KOPT-K1 (cell line): Measurements from ENCODE around the gene SPECC1.
"Not testable (repeated sequence)": the region's sequence is repeated elsewhere in the genome, so short reads cannot be mapped to it uniquely, and the experiment has no call there.

Experiments used
- H3K27ac ChIP-seq: fragments of 200-600 bp; sonication (generic); 2 replicates; pipeline ENCODE4 v1.5.1; 2016; ENCODE audit warnings: antibody characterized with exemption, mild to moderate bottlenecking, low read depth, low read length; ENCODE audit not compliant: poor library complexity, severe bottlenecking
- H3K36me3 ChIP-seq: fragments of 200-600 bp; sonication (generic); 2 replicates; pipeline ENCODE4 v1.5.1; 2017; ENCODE audit warnings: antibody characterized with exemption, mild to moderate bottlenecking, low read length, moderate library complexity; ENCODE audit not compliant: insufficient read depth
- H3K9me3 ChIP-seq: fragments of 200-600 bp; sonication (generic); 2 replicates; pipeline ENCODE4 v1.5.1; 2017; ENCODE audit warnings: antibody characterized with exemption, low read length, mild to moderate bottlenecking; ENCODE audit not compliant: insufficient read depth, poor library complexity, severe bottlenecking

The SPECC1 gene, protein sequence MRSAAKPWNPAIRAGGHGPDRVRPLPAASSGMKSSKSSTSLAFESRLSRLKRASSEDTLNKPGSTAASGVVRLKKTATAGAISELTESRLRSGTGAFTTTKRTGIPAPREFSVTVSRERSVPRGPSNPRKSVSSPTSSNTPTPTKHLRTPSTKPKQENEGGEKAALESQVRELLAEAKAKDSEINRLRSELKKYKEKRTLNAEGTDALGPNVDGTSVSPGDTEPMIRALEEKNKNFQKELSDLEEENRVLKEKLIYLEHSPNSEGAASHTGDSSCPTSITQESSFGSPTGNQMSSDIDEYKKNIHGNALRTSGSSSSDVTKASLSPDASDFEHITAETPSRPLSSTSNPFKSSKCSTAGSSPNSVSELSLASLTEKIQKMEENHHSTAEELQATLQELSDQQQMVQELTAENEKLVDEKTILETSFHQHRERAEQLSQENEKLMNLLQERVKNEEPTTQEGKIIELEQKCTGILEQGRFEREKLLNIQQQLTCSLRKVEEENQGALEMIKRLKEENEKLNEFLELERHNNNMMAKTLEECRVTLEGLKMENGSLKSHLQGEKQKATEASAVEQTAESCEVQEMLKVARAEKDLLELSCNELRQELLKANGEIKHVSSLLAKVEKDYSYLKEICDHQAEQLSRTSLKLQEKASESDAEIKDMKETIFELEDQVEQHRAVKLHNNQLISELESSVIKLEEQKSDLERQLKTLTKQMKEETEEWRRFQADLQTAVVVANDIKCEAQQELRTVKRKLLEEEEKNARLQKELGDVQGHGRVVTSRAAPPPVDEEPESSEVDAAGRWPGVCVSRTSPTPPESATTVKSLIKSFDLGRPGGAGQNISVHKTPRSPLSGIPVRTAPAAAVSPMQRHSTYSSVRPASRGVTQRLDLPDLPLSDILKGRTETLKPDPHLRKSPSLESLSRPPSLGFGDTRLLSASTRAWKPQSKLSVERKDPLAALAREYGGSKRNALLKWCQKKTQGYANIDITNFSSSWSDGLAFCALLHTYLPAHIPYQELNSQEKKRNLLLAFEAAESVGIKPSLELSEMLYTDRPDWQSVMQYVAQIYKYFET

DNA sequence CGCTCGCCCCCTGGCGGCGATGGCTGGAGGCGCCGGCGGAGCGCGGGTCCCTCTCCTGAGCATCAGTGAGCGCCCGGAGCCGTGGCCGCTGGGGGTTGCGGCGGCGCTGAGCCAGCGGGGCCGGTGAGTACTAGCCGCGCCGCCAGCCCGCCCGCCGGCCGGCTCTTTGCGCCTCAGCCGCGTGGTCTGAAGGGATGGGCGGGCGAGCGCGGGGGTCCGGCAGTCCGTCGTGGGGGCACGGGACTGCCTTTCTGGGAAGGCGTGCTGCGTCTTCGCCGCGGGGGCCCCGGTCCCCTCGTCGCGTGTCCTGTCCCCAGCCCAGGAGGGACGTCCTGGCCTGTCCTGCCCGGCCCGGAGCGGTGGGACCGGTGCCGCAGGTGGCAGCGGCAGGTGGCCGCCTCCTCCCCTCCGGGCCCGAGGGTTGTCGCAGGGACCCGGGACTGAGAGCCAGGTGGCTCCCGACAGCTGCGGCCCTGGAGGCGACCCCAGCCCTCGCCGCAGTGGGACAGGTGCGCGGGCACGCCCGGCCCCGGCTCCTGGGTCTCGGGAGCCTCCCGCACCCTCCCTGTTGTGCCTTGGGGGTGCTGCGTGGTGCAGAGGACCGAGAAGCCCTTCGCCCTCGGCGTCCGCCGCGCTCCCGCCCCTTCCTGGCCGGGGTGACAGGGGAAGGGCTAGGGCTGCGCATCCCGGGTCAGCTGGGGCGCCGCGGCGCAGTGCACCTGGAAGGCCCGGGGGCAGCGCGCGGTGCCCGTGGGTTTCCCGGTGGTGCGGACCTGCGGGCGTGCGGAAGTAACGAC, at the start of gene SPECC1:
TSS of gene SPECC1 (plus strand) at position 58 of the 797 bp plus-strand sequence. CDS start 87,293 bp downstream, outside the sequence.
- H3K36me3 ChIP-seq = no peaks in the 10 kb centered on the region
- H3K9me3 ChIP-seq = no peaks in the 10 kb centered on the region
- no peak within 1 kb of the TSS for H3K27ac ChIP-seq

DNA sequence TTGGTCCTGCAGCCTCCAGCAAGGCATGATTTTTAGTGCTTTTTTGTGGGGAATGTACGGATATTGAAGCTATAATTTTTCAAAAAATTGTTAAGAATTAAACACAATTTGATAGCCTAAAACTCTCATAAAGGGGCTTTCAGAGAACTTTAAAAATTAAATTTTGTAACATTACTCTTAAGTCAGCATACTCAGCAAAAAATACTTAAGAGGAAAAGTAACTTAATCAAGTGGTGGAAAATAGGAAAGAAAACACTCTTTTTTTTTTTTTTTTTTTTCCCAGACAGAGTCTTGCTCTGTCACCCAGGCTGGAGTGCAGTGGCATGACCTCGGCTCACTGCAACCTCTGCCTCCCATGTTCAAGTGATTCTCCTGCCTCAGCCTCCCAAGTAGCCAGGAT, 46.2 kb upstream of the SPECC1 start:
- H3K36me3 ChIP-seq = peaks cover 96% of the 10 kb centered on the region
- not testable (repeated sequence) for H3K27ac ChIP-seq, H3K9me3 ChIP-seq

- no peaks in the 10 kb centered on the region for H3K9me3 ChIP-seq
- H3K36me3 ChIP-seq = peaks cover 77% of the 10 kb centered on the region
- H3K27ac ChIP-seq = no peak overlapping the region
Measured at GRCh38 chr17:19973156-19973555, 36.0 kb upstream of the SPECC1 start.

DNA sequence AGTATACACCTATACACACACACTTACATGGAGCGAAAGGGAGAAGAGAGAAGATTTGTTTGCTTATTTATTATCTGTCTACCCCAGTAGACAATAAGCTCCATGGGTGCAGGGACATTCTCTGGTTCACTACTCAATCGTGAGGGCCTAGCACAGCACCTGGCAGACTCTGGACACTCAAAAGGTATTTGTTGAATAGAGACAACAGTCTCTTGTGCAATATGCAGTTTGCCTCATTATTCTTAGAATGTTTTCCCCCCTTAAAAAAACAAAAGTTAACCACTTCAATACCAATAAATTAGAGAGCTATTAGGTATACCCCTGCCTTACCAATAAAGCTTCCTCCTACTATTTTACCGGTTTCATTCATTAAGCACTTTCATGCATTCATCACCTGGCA, 33.6 kb upstream of the SPECC1 start:
- no peaks in the 10 kb centered on the region for H3K9me3 ChIP-seq
- H3K36me3 ChIP-seq = peaks cover 53% of the 10 kb centered on the region
- H3K27ac ChIP-seq = no peak overlapping the region

DNA sequence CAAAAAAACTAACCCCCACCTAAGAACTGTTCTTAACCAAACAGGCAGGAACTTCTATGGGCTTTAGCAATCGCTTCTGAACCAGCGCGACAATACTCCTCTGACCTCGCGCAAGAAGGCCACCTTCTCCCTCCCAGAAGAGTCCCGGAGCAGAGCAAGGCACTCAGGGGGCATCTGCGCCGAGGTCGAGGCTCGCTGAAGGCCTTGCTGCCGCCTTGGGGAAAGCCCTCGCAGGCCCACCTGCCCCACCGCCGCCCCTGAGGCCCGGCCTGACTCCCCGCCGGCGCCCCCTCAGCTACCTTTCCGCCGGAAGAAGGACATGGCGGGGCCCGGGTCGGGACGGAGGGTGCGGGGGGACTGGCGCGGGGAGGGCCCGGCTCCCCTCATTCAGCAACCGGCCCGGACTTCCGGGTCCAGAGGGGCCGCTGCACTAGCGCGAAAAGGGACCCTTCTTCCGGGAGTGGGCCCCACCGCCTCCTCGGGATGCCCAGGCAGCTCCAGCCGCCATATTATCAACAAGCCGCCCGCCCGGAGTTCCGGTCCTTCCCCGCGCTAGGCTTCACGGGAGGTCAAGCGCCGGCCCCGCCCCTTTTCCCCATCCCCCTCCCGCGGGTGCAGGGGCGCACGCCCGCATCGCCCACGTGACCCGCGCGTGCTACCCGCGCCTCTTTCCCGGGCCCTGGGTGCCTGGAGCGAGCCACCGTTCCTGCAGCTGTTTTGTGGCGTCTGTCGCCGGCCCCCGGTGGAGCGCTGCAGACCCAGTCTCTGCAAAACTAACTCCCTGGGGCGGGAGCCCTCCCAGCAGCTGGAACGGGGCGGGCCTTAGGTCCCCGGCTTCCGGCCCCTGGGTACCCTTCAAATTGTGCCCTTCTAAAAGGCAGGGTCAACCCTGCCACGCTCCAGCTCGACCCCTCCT, 31.6 kb upstream of the SPECC1 start, which contains the start of gene AKAP10:
TSS of gene AKAP10 (minus strand) at position 536 of the 916 bp plus-strand sequence. CDS start at position 387, 149 bp downstream.
- H3K9me3 ChIP-seq = no peaks in the 10 kb centered on the region
- peaks cover 35% of the 10 kb centered on the region for H3K36me3 ChIP-seq
- peak within 1 kb of the TSS; percentile 89 for H3K27ac ChIP-seq

DNA sequence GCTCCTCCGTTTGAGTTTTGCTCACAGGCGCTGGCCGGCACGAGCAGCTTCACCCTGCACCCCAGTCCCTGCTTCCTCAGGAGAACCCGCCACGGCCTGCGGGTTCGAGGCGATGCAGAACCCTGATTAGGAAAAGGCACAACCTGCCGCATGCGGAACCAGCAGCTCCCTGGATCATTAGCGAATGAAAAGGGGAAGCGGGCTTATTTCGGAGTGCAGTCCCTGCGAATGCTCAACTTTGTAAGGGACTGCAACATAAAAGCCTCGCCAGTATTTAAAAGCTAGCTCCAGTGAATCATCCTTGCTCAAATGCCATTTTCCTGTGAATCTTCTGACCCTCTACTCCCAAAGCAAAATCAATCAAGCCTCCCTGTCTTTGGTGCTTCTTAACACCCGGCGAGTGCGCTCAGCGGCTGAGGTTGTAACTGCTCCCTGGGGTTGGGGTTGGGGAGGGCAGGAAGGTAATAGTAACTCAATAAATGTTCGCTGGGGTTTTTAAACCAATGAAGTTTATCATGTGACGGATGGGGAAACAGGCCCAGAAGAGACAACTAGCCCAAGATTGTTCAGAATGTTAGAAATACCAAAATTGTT, 30.9 kb upstream of the SPECC1 start:
- no peaks in the 10 kb centered on the region for H3K9me3 ChIP-seq
- peak overlapping the region; percentile 89 for H3K27ac ChIP-seq
- peaks cover 27% of the 10 kb centered on the region for H3K36me3 ChIP-seq

DNA sequence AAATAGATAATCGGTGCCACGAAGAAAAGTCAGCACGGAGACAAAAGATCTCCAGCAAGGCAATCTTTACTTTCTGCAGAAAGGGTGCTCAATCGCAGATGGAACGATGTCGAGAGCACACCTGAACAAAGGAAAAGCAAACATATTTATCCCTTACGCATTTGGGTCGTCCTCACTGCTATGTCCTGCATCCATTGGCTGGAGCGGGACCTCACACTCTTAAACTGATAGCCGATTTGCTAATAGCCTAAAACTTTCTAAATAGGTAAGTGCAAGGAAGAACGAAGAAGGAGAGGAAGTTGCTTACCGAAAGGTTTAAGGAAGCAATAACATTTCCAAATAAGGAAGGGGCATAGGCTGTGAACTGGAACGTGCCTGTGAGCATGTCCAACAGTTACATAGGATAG, 30.4 kb upstream of the SPECC1 start:
- peaks cover 22% of the 10 kb centered on the region; the same call in 1 of the 2 replicates for H3K36me3 ChIP-seq

DNA sequence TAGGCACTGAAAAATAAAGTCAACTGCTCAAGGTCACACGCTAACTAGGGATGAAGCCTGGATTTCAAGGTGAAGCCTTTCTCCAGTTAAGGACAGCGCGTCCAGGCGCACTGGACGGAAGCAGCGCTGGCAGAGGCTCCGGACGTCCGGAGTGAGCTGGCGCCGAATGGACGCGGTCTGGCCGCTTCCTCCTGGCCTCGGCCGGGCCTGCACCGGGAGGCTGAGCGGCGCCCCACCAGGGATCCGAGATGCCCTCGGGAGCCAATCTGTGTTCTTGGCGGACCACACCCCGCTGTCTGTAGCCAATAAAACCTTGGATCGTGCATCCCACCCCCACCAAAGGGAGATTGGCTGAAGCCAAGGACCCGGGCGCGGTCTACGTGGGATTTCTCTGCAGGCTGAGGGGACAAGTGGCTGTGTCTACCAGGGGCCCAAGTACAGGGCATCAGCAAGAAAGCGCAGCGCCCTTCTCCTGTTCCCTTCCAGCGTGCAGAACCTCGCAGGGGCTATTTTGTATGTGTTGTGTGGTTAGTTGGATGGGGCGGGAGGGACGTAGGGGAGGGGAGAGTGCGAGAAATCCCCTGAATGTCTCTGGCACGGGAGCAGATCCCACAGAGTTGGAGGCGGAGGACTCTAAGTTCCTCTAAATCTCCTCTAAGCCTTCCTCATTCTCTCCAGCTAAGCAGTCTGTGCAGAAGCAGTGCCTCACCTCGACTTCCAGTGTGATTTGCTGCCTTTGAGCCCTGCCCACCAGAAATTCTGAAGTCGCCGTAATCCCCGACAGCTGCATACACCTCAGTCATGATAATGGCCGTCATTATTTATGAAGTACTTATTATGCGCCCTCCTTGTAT, 29.0 kb upstream of the SPECC1 start:
- no peak overlapping the region for H3K27ac ChIP-seq
- no peaks in the 10 kb centered on the region for H3K9me3 ChIP-seq
- peaks cover 10% of the 10 kb centered on the region; the same call in 1 of the 2 replicates for H3K36me3 ChIP-seq

More for the DNA sequence above, 30.4 kb upstream of the SPECC1 start:
- no peak overlapping the region for H3K27ac ChIP-seq
- no peaks in the 10 kb centered on the region for H3K9me3 ChIP-seq

GRCh38 chr17:19986941-19987861, 22.0 kb upstream of the SPECC1 start:
- Histone ChIP-seq H3K36me3 (no peaks in the 10 kb centered on the region), H3K27ac (no peak overlapping the region), H3K9me3 (no peaks in the 10 kb centered on the region)

GRCh38 chr17:19987897-19988296, 21.3 kb upstream of the SPECC1 start:
- Histone ChIP-seq H3K9me3 (no peaks in the 10 kb centered on the region), H3K27ac (no peak overlapping the region), H3K36me3 (no peaks in the 10 kb centered on the region)

DNA sequence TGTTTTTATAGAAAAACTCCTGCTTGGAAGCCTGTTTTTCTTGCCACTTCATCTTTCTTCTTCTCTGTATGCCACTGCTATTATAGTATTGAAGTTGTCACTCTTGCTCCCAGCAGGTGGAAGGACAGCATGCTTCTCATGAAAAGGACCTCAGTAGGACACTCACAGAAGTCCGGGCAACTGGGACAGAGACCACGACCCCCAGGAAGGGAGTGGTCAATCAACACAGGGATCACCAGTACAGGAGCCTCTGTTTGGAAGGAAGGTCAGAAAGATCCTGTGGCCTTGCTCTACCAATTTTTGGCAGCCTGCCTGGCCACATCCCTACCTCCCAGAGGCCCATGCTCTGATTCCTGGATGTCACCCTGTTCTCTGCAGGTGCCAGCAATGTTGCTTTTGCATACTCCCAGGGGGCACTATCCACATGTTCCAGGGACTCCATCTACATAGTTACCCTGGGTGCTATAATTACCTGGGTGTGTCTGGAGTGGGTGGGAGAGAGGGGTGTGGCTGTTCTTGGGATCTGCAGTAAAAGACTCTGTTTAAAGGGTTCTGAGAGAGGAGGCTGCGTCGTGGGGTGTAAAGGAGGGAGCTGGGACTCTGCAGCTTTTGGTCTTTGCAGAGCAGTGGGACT, 17.8 kb upstream of the SPECC1 start:
- no peaks in the 10 kb centered on the region for H3K9me3 ChIP-seq
- H3K36me3 ChIP-seq = no peaks in the 10 kb centered on the region
- H3K27ac ChIP-seq = no peak overlapping the region
